WTC11 (cell line): Measurements from ENCODE around the gene PRKCZ.

Source experiments
- ATF1 ChIP-seq: sonication (generic); formaldehyde crosslinking; IDR thresholded peaks from 2 replicates; pipeline ENCODE4 v1.8.1; 2023; ENCODE audit warnings: mild to moderate bottlenecking, moderate library complexity, missing genetic modification reagents
- CREB1 ChIP-seq: sonication (generic); formaldehyde crosslinking; IDR thresholded peaks from 2 replicates; pipeline ENCODE4 v1.8.0; 2023; ENCODE audit warnings: mild to moderate bottlenecking, missing genetic modification reagents
- FOXP1 ChIP-seq: sonication (generic); formaldehyde crosslinking; IDR thresholded peaks from 2 replicates; pipeline ENCODE4 v1.8.0; 2022; ENCODE audit warnings: missing genetic modification reagents, mild to moderate bottlenecking, moderate library complexity, borderline replicate concordance
- GABPB1 ChIP-seq: sonication (generic); formaldehyde crosslinking; IDR thresholded peaks from 2 replicates; pipeline ENCODE4 v1.8.1; 2023; ENCODE audit warnings: mild to moderate bottlenecking, missing genetic modification reagents
- JUN ChIP-seq: sonication (generic); formaldehyde crosslinking; IDR thresholded peaks from 2 replicates; pipeline ENCODE4 v1.8.0; 2023; ENCODE audit warnings: mild to moderate bottlenecking, missing genetic modification reagents
- SMAD3 ChIP-seq: sonication (generic); formaldehyde crosslinking; IDR thresholded peaks from 2 replicates; pipeline ENCODE4 v1.8.0; 2022; ENCODE audit warnings: missing genetic modification reagents, mild to moderate bottlenecking, borderline replicate concordance
- SMAD4 ChIP-seq: sonication (generic); formaldehyde crosslinking; IDR thresholded peaks from 2 replicates; pipeline ENCODE4 v1.8.0; 2022; ENCODE audit warnings: mild to moderate bottlenecking, missing genetic modification reagents
- SP1 ChIP-seq: sonication (generic); formaldehyde crosslinking; conservative IDR thresholded peaks from 2 replicates; pipeline ENCODE4 v1.8.1; 2022; ENCODE audit warnings: missing genetic modification reagents
- ZNF232 ChIP-seq: sonication (generic); formaldehyde crosslinking; IDR thresholded peaks from 2 replicates; pipeline ENCODE4 v1.8.0; 2022; ENCODE audit warnings: mild to moderate bottlenecking, missing genetic modification reagents
- TF ChIP-seq, protein P1 (sequence below): fragments of 200-600 bp; IDR thresholded peaks from 2 replicates; pipeline ENCODE4 v1.8.0; 2022; ENCODE audit warnings: antibody characterized with exemption
- TF ChIP-seq, protein P2 (sequence below): sonication (generic); formaldehyde crosslinking; IDR thresholded peaks from 2 replicates; pipeline ENCODE4 v1.8.0; 2023; ENCODE audit warnings: missing genetic modification reagents, mild to moderate bottlenecking, borderline replicate concordance
- TF ChIP-seq, protein P3 (sequence below): sonication (generic); formaldehyde crosslinking; IDR thresholded peaks from 2 replicates; pipeline ENCODE4 v1.8.0; 2022; ENCODE audit warnings: mild to moderate bottlenecking, missing genetic modification reagents
- TF ChIP-seq, protein P4 (sequence below): sonication (generic); formaldehyde crosslinking; IDR thresholded peaks from 2 replicates; pipeline ENCODE4 v1.8.0; 2023; ENCODE audit warnings: mild to moderate bottlenecking, missing genetic modification reagents

DNA sequence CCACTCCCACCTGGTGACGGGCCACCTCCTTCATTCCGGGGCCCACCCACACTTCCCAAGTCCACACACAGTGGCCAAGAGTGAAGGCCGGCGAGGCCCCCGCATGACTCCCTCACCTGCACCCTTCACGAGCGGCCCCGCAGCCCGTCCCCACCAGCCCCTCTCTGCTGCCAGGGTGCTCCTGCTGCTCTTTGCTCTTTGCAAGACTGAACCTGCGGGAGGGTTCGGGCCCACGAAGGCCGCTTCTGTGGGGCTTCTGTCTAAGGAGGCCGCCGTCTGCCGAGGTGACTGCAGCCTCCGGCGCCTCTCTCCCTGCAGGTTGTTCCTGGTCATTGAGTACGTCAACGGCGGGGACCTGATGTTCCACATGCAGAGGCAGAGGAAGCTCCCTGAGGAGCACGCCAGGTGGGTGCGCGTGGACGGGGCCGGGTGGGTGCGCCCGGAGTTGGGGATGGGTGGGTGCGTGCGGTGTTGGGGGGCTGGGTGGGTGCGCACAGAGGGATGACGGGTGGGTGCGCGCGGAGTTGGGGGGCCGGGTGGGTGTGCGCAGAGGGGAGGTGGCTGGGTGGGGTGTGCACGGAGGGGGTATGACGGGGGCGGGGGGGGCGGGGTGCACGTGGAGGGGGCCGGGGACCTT is 119.1 kb downstream of the PRKCZ start:
- TF ChIP-seq, protein P1, sequence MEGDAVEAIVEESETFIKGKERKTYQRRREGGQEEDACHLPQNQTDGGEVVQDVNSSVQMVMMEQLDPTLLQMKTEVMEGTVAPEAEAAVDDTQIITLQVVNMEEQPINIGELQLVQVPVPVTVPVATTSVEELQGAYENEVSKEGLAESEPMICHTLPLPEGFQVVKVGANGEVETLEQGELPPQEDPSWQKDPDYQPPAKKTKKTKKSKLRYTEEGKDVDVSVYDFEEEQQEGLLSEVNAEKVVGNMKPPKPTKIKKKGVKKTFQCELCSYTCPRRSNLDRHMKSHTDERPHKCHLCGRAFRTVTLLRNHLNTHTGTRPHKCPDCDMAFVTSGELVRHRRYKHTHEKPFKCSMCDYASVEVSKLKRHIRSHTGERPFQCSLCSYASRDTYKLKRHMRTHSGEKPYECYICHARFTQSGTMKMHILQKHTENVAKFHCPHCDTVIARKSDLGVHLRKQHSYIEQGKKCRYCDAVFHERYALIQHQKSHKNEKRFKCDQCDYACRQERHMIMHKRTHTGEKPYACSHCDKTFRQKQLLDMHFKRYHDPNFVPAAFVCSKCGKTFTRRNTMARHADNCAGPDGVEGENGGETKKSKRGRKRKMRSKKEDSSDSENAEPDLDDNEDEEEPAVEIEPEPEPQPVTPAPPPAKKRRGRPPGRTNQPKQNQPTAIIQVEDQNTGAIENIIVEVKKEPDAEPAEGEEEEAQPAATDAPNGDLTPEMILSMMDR: no peak
- TF ChIP-seq SP1 (CRISPR knock-in tag) (no peak), JUN (CRISPR knock-in tag) (no peak), SMAD4 (no peak), GABPB1 (CRISPR knock-in tag) (no peak), CREB1 (CRISPR knock-in tag) (no peak), ATF1 (CRISPR knock-in tag) (no peak), ZNF232 (CRISPR knock-in tag) (no peak), FOXP1 (CRISPR knock-in tag) (no peak), SMAD3 (CRISPR knock-in tag) (no peak)
- TF ChIP-seq, protein P2, sequence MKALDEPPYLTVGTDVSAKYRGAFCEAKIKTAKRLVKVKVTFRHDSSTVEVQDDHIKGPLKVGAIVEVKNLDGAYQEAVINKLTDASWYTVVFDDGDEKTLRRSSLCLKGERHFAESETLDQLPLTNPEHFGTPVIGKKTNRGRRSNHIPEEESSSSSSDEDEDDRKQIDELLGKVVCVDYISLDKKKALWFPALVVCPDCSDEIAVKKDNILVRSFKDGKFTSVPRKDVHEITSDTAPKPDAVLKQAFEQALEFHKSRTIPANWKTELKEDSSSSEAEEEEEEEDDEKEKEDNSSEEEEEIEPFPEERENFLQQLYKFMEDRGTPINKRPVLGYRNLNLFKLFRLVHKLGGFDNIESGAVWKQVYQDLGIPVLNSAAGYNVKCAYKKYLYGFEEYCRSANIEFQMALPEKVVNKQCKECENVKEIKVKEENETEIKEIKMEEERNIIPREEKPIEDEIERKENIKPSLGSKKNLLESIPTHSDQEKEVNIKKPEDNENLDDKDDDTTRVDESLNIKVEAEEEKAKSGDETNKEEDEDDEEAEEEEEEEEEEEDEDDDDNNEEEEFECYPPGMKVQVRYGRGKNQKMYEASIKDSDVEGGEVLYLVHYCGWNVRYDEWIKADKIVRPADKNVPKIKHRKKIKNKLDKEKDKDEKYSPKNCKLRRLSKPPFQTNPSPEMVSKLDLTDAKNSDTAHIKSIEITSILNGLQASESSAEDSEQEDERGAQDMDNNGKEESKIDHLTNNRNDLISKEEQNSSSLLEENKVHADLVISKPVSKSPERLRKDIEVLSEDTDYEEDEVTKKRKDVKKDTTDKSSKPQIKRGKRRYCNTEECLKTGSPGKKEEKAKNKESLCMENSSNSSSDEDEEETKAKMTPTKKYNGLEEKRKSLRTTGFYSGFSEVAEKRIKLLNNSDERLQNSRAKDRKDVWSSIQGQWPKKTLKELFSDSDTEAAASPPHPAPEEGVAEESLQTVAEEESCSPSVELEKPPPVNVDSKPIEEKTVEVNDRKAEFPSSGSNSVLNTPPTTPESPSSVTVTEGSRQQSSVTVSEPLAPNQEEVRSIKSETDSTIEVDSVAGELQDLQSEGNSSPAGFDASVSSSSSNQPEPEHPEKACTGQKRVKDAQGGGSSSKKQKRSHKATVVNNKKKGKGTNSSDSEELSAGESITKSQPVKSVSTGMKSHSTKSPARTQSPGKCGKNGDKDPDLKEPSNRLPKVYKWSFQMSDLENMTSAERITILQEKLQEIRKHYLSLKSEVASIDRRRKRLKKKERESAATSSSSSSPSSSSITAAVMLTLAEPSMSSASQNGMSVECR (CRISPR knock-in tag): no peak
- TF ChIP-seq, protein P3, sequence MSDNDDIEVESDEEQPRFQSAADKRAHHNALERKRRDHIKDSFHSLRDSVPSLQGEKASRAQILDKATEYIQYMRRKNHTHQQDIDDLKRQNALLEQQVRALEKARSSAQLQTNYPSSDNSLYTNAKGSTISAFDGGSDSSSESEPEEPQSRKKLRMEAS (CRISPR knock-in tag): no peak
- TF ChIP-seq, protein P4, sequence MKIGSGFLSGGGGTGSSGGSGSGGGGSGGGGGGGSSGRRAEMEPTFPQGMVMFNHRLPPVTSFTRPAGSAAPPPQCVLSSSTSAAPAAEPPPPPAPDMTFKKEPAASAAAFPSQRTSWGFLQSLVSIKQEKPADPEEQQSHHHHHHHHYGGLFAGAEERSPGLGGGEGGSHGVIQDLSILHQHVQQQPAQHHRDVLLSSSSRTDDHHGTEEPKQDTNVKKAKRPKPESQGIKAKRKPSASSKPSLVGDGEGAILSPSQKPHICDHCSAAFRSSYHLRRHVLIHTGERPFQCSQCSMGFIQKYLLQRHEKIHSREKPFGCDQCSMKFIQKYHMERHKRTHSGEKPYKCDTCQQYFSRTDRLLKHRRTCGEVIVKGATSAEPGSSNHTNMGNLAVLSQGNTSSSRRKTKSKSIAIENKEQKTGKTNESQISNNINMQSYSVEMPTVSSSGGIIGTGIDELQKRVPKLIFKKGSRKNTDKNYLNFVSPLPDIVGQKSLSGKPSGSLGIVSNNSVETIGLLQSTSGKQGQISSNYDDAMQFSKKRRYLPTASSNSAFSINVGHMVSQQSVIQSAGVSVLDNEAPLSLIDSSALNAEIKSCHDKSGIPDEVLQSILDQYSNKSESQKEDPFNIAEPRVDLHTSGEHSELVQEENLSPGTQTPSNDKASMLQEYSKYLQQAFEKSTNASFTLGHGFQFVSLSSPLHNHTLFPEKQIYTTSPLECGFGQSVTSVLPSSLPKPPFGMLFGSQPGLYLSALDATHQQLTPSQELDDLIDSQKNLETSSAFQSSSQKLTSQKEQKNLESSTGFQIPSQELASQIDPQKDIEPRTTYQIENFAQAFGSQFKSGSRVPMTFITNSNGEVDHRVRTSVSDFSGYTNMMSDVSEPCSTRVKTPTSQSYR (CRISPR knock-in tag): no peak
